Duodenal mucosa (tissue), 2 donors: ENCODE measurements around the gene MYO5C.

ENCODE experiments used
- H3K27ac ChIP-seq: one replicate; pipeline ENCODE4 v1.7.0; 2013; ENCODE audit warnings: low read depth, low read length
- H3K27me3 ChIP-seq, 2 donors: one replicate each; pipeline ENCODE4 v1.7.0; 2013; ENCODE audit warnings: low read length in 2 of 2, control low read depth in 1 of 2; ENCODE audit not compliant: insufficient read depth in 2 of 2, control insufficient read depth in 1 of 2
- H3K36me3 ChIP-seq, 2 donors: one replicate each; pipeline ENCODE4 v1.7.0; 2013; ENCODE audit warnings: low read length in 2 of 2, control low read depth in 1 of 2; ENCODE audit not compliant: insufficient read depth in 2 of 2, control insufficient read depth in 1 of 2
- H3K4me1 ChIP-seq, 2 donors: one replicate each; pipeline ENCODE4 v1.7.0; 2013; ENCODE audit warnings: low read length in 2 of 2, control low read depth in 1 of 2; ENCODE audit not compliant: insufficient read depth in 2 of 2, control insufficient read depth in 1 of 2
- H3K4me3 ChIP-seq, 2 donors: one replicate each; pipeline ENCODE4 v1.7.0; 2013; ENCODE audit warnings: low read length in 2 of 2, low read depth in 1 of 2
- H3K9ac ChIP-seq, 2 donors: one replicate each; pipeline ENCODE4 v1.7.0; 2013; ENCODE audit warnings: low read length in 2 of 2, low read depth in 1 of 2
- H3K9me3 ChIP-seq, 2 donors: one replicate each; pipeline ENCODE4 v1.7.0; 2013; ENCODE audit warnings: low read length in 2 of 2, control low read depth in 1 of 2; ENCODE audit not compliant: control insufficient read depth in 1 of 2

MYO5C gene

DNA sequence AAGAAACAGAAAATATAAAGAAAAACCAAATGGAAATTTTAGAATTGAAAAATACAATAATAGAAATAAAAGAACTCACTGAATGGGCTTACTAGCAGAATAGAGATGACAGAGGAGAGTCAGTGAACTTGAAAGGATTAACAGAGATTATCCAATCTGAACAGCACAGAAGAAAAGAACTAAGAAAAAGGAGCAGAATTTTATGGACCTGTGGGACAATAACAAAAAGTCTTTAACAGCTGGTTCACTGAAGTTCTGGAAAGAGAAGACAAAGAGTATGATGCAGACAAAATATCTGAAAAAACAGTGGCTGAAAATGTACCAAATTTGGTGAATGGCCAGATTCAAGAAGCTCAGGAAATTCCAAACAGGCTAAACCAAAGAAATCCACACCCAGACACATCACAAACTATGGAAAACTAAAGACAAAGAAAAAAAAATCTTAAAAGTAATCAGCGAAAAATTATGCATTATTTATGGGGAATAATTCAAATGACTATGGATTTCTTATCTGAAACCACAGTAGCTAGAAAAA, 94.7 kb downstream of the MYO5C start:
- peaks cover 0 to 22% of the 10 kb centered on the region in 2 donors for H3K36me3 ChIP-seq
- no peaks in the 10 kb centered on the region for H3K9me3 ChIP-seq
- no peak overlapping the region for H3K9ac ChIP-seq
- no peak overlapping the region for H3K4me3 ChIP-seq
- no peaks in the 10 kb centered on the region for H3K27me3 ChIP-seq
- no peaks in the 10 kb centered on the region for H3K4me1 ChIP-seq
- H3K27ac ChIP-seq: no peak overlapping the region

DNA sequence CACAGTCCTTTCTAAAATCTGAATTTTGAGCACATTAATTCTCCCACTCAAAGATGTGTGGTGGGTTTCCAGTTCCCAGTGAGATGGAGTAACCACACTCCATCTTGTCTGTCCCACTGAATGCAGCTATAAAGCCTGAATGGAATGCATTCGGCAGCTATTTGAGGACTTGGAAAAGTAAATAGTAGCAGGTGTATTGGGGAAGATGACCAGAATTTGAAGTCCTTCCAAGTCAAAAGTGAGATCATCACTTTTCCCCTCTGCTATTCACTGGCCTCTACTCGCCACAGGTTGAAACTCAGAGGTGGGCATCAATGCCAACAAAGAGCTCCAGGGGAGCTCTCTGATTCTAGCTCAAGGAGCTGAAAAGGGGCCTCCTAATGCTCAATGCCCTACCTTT, 96.3 kb downstream of the MYO5C start:
- Histone ChIP-seq H3K4me3 (no peak overlapping the region), H3K27me3 (no peaks in the 10 kb centered on the region), H3K9me3 (no peaks in the 10 kb centered on the region), H3K27ac (no peak overlapping the region), H3K9ac (no peak overlapping the region), H3K36me3 (peaks cover 3 to 17% of the 10 kb centered on the region in 2 donors), H3K4me1 (no peaks in the 10 kb centered on the region)

DNA sequence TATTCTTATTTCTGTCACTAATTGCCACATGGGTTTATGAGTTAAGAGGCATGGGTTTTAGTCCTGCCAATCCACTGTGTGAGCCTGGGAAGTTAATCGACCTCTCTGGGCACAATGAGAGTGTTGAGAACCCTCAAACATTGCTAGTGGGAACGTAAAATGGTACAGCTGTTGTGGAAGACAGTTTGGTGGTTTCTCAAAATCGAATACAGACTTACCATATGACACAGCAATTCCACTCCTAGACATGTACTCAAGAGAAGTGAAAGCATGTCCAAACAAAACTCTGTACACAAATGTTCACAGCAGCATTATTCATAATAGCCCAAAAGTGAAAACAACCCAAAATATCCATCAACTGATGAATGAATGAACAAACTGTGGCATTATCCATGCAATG, 98.7 kb downstream of the MYO5C start:
- H3K27me3 ChIP-seq: no peaks in the 10 kb centered on the region
- no peak overlapping the region for H3K9ac ChIP-seq
- H3K9me3 ChIP-seq: no peaks in the 10 kb centered on the region
- no peaks in the 10 kb centered on the region for H3K4me1 ChIP-seq
- H3K4me3 ChIP-seq: no peak overlapping the region
- H3K36me3 ChIP-seq: peaks cover 3 to 18% of the 10 kb centered on the region in 2 donors
- no peak overlapping the region for H3K27ac ChIP-seq

DNA sequence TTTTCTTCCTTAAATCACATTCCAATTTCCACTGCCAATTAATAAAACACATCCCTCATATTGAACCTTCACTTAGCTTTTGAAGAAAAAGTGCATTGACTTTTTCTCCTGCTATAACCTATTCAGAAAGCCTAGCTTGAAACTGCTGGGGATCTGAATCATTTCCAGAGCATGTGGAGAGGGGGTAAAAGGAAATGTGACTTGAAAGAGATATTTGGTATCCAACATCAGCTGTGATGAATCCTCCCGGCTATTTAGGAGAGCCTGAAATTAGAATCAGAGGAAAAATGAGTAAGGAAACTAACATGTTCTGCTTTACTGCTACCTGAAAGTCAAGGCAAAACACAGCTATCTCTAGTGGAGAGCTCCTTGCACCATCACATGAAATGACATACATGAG, 101.8 kb downstream of the MYO5C start:
- no peaks in the 10 kb centered on the region for H3K27me3 ChIP-seq
- no peak overlapping the region for H3K9ac ChIP-seq
- H3K4me1 ChIP-seq: no peaks in the 10 kb centered on the region
- peaks cover 3 to 25% of the 10 kb centered on the region in 2 donors for H3K36me3 ChIP-seq
- H3K4me3 ChIP-seq: no peak overlapping the region
- no peaks in the 10 kb centered on the region for H3K9me3 ChIP-seq
- no peak overlapping the region for H3K27ac ChIP-seq

DNA sequence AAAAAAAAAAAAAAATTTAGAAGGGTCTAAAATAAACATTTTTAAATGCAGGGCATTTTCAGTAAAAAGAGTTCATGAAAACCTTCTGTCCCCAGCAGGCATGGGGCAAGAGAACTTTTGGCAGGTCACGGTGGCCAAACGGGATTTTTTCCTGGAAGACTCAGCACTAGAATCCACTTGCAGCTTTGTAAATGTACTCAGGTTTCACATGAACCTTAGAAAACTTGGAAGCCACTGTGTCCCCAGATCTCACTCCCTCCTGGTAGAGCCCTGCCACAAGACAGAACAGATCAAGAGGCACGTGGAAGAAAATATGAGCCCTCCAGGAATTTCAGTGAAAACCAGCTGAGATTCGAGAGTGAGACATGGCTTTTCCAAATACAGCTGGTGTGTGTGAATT, 102.3 kb downstream of the MYO5C start:
- Histone ChIP-seq H3K27ac (no peak overlapping the region), H3K9me3 (no peaks in the 10 kb centered on the region), H3K27me3 (no peaks in the 10 kb centered on the region), H3K4me1 (no peaks in the 10 kb centered on the region), H3K36me3 (peaks cover 3 to 25% of the 10 kb centered on the region in 2 donors), H3K4me3 (no peak overlapping the region), H3K9ac (no peak overlapping the region)

DNA sequence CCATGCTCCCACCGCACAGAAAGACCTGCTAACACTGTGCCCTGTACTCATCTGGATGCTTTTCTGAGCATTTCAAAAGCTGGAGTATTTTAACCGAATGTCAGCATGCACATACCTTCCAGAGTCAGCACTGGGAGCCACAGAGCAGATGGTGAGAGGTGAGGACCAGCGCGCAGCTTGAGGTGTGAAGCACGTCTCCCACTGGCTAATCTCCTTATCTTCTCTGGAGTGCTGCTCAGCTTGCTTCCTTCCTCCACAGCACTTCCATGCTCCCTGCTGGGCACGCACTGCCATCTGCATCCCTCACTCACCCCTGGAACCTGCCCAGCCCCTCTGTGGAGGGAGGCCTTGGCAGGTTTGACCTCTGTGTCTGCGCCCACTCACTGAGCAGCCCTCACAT, 104.4 kb downstream of the MYO5C start, which contains the start of gene GNB5:
Gene GNB5 (minus strand): TSS at position 186 of the 400 bp plus-strand sequence. CDS start 6,716 bp downstream, outside the sequence.
- Histone ChIP-seq H3K36me3 (peaks cover 3 to 22% of the 10 kb centered on the region in 2 donors), H3K4me3 (no peak within 1 kb of the TSS), H3K9ac (no peak within 1 kb of the TSS), H3K27ac (no peak within 1 kb of the TSS), H3K4me1 (no peaks in the 10 kb centered on the region), H3K9me3 (no peaks in the 10 kb centered on the region), H3K27me3 (no peaks in the 10 kb centered on the region)

DNA sequence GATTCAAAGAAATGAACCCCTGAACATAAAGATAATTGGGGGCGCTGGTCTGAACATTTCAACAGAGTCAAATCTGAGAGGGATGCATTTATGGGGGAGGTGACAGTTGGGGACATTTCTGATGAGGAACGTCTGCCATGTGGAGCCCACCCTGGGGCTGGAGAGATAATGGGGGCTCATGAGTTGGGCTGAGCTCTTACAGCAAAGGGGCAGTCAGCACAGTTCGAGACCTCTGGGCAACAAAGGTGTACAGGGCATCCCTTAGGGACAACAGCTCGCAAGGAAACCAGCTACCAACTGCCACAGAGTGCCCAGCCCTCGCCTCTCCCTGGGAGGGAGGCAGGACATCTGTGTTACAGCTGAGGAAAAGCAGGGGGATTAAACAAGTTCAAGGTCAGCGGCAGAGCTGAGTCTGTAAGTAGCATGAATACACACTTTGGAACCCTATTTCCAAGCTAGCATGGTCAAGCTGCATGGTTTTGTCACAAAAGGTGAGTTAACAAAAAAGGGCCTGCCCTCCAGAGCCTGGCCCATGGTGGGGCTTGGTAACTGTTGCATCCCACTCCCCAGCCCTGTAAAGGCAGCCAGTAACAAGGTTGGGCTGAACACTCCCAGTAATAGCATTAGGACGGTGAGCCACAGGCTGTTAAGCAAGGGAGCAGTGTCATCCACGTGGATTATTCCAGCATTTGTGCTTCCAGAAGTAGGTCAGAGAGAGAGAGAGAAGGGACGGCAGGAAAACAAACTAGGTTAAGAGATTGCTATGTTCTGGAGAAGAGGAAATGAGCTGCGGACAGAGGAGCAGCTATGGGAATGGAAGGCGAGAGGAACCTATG, 108.7 kb downstream of the MYO5C start:
- H3K27ac ChIP-seq: no peak overlapping the region
- peaks cover 0 to 7% of the 10 kb centered on the region in 2 donors for H3K36me3 ChIP-seq
- no peak overlapping the region for H3K4me3 ChIP-seq
- peaks cover 0 to 6% of the 10 kb centered on the region in 2 donors for H3K4me1 ChIP-seq
- H3K9me3 ChIP-seq: no peaks in the 10 kb centered on the region
- H3K9ac ChIP-seq: no peak overlapping the region
- no peaks in the 10 kb centered on the region for H3K27me3 ChIP-seq

DNA sequence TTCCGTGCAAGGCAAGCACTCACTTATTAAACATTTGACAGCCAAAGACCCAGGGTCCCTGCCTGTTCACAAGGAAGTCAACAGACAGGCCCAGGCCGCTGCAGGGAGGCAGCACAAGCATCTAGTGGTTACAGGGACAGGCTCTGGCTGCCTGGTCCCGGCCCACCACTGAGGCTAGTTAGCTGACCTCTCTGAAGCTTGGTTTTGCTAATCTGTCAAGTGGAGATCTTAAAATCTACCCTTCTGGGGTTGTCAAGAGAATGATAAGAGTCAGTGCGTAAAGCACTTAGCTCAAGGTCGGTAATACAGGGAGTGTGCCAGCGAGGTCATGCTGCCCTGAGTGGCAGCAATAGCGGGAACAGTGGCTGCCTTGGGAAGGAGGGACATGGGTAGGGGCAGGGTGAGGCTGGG, 110.4 kb downstream of the MYO5C start:
- Histone ChIP-seq H3K9ac (no peak overlapping the region), H3K27ac (no peak overlapping the region), H3K27me3 (no peaks in the 10 kb centered on the region), H3K4me3 (no peak overlapping the region), H3K4me1 (peaks cover 5 to 12% of the 10 kb centered on the region in 2 donors), H3K9me3 (no peaks in the 10 kb centered on the region), H3K36me3 (no peaks in the 10 kb centered on the region)

DNA sequence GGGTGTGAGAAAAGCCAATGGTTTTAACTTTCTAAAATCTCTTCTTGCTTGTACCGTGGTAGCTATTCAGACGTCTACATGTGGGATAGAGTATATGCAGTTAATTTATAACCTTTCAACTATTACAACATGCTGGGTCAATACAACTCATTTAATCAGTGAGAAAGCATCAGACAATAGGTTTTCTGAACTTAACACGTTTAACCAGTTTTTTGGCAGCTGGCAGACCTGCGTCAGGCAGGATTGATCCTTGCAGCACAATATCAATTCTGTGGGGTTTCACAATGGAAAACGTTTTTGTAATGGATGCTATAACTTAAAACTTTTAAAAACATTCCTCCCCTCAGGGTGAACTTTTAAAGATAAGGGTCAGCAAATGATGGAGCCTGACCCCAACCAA, 110.9 kb downstream of the MYO5C start:
- Histone ChIP-seq H3K9me3 (no peaks in the 10 kb centered on the region), H3K9ac (no peak overlapping the region), H3K4me3 (no peak overlapping the region), H3K27ac (no peak overlapping the region), H3K36me3 (no peaks in the 10 kb centered on the region), H3K27me3 (no peaks in the 10 kb centered on the region), H3K4me1 (peaks cover 6 to 13% of the 10 kb centered on the region in 2 donors)

DNA sequence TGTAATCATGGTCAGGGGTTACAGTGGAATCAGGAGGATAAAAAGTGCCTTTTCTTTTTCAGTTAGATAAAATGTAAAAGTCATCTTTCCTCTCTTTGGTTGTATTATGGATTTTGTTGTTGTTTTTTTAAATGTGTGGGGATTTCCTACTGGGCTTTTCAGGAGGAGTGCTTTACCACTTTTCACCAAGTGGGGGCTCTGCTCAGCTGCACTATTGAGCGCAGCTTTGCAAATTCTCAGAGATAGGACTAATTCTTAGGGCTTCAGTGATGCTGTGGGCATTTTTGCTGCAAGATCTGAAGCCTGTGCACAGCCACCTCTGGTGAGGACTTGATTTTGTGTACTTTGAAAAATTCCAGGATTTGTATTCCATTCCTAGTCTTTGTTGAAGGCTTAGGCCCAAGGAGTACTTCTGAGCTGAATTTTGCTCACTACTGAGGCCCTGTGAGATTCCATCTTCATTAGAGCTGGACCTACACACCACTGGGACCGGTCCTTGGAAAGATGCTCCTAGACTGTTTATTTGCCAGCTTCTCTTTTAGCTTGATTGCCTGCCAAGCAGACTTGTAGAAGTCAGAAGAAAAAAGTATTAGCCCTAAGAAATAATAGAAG, 111.9 kb downstream of the MYO5C start:
- no peaks in the 10 kb centered on the region for H3K9me3 ChIP-seq
- no peaks in the 10 kb centered on the region for H3K36me3 ChIP-seq
- no peak overlapping the region for H3K9ac ChIP-seq
- no peak overlapping the region for H3K4me3 ChIP-seq
- H3K27me3 ChIP-seq: no peaks in the 10 kb centered on the region
- H3K4me1 ChIP-seq: peaks cover 9 to 17% of the 10 kb centered on the region in 2 donors
- no peak overlapping the region for H3K27ac ChIP-seq
